NB4 (cell line): Measurements from ENCODE around the gene CAPG.

ENCODE experiments used
- CTCF ChIP-seq: IDR thresholded peaks from one replicate; pipeline ENCODE4 v1.5.1; 2012; ENCODE audit warnings: low read depth, low read length
- MYC ChIP-seq: IDR thresholded peaks from 2 replicates; pipeline ENCODE4 v1.6.1; 2011; ENCODE audit warnings: low read depth, low read length
- POLR2A ChIP-seq: IDR thresholded peaks from 2 replicates; pipeline ENCODE4 v1.6.1; 2011; ENCODE audit warnings: mild to moderate bottlenecking; ENCODE audit not compliant: insufficient read length; ENCODE audit errors: extremely low read depth
- TF ChIP-seq, protein P1 (sequence below): IDR thresholded peaks from 2 replicates; pipeline ENCODE4 v1.6.1; 2011; ENCODE audit warnings: low read depth, low read length

- TF ChIP-seq CTCF (no peak), POLR2A (no peak), MYC (no peak)
- TF ChIP-seq, protein P1, sequence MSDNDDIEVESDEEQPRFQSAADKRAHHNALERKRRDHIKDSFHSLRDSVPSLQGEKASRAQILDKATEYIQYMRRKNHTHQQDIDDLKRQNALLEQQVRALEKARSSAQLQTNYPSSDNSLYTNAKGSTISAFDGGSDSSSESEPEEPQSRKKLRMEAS, result no peak
Measured at GRCh38 chr2:85448461-85449213, 38.5 kb upstream of the CAPG start.
